Measurements from ENCODE around the gene EHBP1. TPM values are rescaled to one million over a fixed set of nuclear protein-coding genes. Genes with fewer than 3 reads are reported as not detected.
A peak's percentile ranks its signal among the peaks of the same experiment; 100 is the strongest.

Gene EHBP1
- total and polyA plus RNA-seq, 2 donors (not counting 3 experiments of a cell fraction or from before 2014, with no cell fraction given): 8.4 to 34.8 TPM

DNA sequence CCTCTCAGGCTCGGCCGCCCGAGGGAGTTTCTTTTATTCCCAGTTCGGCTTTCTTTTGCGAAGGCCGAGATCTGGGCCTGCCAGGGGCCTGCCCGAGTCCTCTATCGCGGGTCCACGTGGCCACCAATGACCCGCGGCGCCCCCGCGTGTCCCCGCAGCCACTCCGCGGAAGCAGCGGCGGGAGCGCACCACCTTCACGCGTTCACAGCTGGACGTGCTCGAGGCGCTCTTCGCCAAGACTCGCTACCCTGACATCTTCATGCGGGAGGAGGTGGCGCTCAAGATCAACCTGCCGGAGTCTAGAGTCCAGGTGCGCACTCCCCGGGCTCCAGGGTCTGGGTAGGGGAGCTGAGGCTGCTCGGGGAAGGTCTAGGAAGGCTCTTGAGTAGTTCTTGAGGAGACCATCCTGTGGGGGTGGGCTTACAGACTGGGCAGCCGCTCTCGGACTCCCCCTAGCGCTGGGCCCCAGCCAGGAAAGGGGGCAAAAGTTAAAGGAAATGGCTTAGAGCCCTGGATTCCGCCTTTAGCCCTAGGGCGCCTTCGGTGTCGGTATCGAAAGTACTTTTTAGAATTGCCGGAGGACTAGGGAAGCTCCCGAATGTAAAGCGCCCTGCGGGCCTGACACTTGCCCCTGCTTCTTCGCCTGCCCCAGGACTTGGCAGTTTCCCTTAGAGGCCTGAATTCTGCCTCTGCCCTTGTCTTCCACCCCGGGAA is 348.5 kb downstream of the EHBP1 start:
- H3K27ac ChIP-seq (ENCODE audit: insufficient read depth, low read depth, low read length): no peak overlapping the region
- H3K36me3 ChIP-seq (ENCODE audit: control insufficient read depth in 2 of 2, extremely low read depth in 1 of 2, insufficient read depth in 2 of 2, low read length in 2 of 2): no peaks in the 10 kb centered on the region
- H2AFZ ChIP-seq (ENCODE audit: low read depth, low read length): no peak overlapping the region
- intact Hi-C loops (cut with micrococcal nuclease): loop anchor here (1.0 to 10.0 kb wide), 3 partner anchors 267 to 579 kb away; partner anchors contain the start of gene EHBP1
- POLR2A ChIA-PET: no interaction called here
- CTCF ChIA-PET: interaction anchor here (1.5 to 1.8 kb wide), 2 partner anchors 18 to 25 kb away, joined by 4 to 6 read pairs; no protein-coding TSS in a partner anchor
- DNase-seq (ENCODE audit: low read depth, low spot score) (peak; percentile 19), FAIRE-seq (peak; percentile 74)
- peaks cover 82 to 96% of the 10 kb centered on the region in 2 experiments for H3K27me3 ChIP-seq (ENCODE audit: control insufficient read depth in 2 of 2, insufficient read depth in 2 of 2, low read length in 2 of 2)
- TF ChIP-seq GATA2 (IDR thresholded peaks at IDR 0.05; ENCODE audit: insufficient read depth, insufficient read length, low read depth, low read length): no peak
- TF ChIP-seq, protein P1, sequence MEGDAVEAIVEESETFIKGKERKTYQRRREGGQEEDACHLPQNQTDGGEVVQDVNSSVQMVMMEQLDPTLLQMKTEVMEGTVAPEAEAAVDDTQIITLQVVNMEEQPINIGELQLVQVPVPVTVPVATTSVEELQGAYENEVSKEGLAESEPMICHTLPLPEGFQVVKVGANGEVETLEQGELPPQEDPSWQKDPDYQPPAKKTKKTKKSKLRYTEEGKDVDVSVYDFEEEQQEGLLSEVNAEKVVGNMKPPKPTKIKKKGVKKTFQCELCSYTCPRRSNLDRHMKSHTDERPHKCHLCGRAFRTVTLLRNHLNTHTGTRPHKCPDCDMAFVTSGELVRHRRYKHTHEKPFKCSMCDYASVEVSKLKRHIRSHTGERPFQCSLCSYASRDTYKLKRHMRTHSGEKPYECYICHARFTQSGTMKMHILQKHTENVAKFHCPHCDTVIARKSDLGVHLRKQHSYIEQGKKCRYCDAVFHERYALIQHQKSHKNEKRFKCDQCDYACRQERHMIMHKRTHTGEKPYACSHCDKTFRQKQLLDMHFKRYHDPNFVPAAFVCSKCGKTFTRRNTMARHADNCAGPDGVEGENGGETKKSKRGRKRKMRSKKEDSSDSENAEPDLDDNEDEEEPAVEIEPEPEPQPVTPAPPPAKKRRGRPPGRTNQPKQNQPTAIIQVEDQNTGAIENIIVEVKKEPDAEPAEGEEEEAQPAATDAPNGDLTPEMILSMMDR (IDR thresholded peaks at IDR 0.05; ENCODE audit: extremely low read depth in 1 of 2, insufficient read depth in 1 of 2, low read depth in 1 of 2, low read length in 2 of 2): peak; percentile 29 to 55
- peak; percentile 83 for TF ChIP-seq EZH2 (IDR thresholded peaks at IDR 0.05; ENCODE audit: borderline replicate concordance, low read depth, low read length, severe bottlenecking)
- no TSS peak for BruUV-seq (replicated peaks)
- H3K4me3 ChIP-seq (replicated peaks in 1 of 3; ENCODE audit: insufficient read depth in 1 of 3, low read depth in 1 of 3, low read length in 3 of 3): peak overlapping the region in 1 of 3 experiments; percentile 2
- dilution Hi-C loops (cut with MboI; ENCODE audit: extremely low pct_ligation_motif_present, low sequenced_read_pairs): no loop called here
- no peak overlapping the region for H3K9ac ChIP-seq (replicated peaks; ENCODE audit: extremely low read depth, insufficient read depth, low read length)
- H3K9me3 ChIP-seq (replicated peaks; ENCODE audit: control insufficient read depth, insufficient read depth, low read length): no peaks in the 10 kb centered on the region
- H3K4me1 ChIP-seq (ENCODE audit: control insufficient read depth, extremely low read depth, insufficient read depth, low read length): peaks cover 47% of the 10 kb centered on the region
- no peaks in the 10 kb centered on the region for H3K79me2 ChIP-seq (ENCODE audit: control insufficient read depth, insufficient read depth, low read length)
- H4K20me1 ChIP-seq (replicated peaks; ENCODE audit: control insufficient read depth, extremely low read depth, insufficient read depth, low read length): no peaks in the 10 kb centered on the region
- H3K4me2 ChIP-seq (ENCODE audit: insufficient read depth, low read length): peak overlapping the region; percentile 18
- no peaks in the 10 kb centered on the region for H3K9me1 ChIP-seq (replicated peaks; ENCODE audit: control insufficient read depth, extremely low read depth, insufficient read depth, low read length)

DNA sequence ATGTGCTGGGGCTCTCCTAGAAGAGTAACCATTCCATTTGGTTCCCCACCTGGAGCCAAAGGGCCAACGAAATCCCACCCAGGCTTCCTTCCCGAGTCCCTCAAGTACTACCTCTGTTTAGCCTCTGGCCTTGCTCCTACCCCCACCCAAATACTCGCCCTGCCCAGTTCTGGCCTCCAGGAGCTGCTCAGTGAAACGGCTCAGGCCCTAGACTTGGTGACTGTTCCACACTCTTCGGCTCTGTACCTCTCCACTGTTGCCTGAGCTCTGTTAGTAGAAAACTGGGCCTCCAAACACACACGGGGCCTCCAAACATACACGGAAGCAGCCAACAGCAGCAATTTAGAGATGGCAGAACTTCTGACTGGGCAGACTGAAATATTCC is 349.3 kb downstream of the EHBP1 start:
- Histone ChIP-seq H2AFZ (ENCODE audit: low read depth, low read length) (no peak overlapping the region), H3K4me2 (ENCODE audit: insufficient read depth, low read length) (no peak overlapping the region), H3K4me1 (ENCODE audit: control insufficient read depth, extremely low read depth, insufficient read depth, low read length) (peaks cover 41% of the 10 kb centered on the region), H3K79me2 (ENCODE audit: control insufficient read depth, insufficient read depth, low read length) (no peaks in the 10 kb centered on the region), H3K27ac (ENCODE audit: insufficient read depth, low read depth, low read length) (no peak overlapping the region), H3K36me3 (ENCODE audit: control insufficient read depth in 2 of 2, extremely low read depth in 1 of 2, insufficient read depth in 2 of 2, low read length in 2 of 2) (no peaks in the 10 kb centered on the region), H3K9me1 (replicated peaks; ENCODE audit: control insufficient read depth, extremely low read depth, insufficient read depth, low read length) (no peaks in the 10 kb centered on the region), H3K9ac (replicated peaks; ENCODE audit: extremely low read depth, insufficient read depth, low read length) (no peak overlapping the region), H3K27me3 (ENCODE audit: control insufficient read depth in 2 of 2, insufficient read depth in 2 of 2, low read length in 2 of 2) (peaks cover 80 to 95% of the 10 kb centered on the region in 2 experiments), H3K9me3 (replicated peaks; ENCODE audit: control insufficient read depth, insufficient read depth, low read length) (no peaks in the 10 kb centered on the region), H3K4me3 (replicated peaks in 1 of 3; ENCODE audit: insufficient read depth in 1 of 3, low read depth in 1 of 3, low read length in 3 of 3) (no peak overlapping the region), H4K20me1 (replicated peaks; ENCODE audit: control insufficient read depth, extremely low read depth, insufficient read depth, low read length) (no peaks in the 10 kb centered on the region)
- BruUV-seq (replicated peaks): no TSS peak
- FAIRE-seq (no peak), DNase-seq (ENCODE audit: low read depth, low spot score) (no peak)
- dilution Hi-C loops (cut with MboI; ENCODE audit: extremely low pct_ligation_motif_present, low sequenced_read_pairs) (no loop called here), intact Hi-C loops (cut with micrococcal nuclease) (loop anchor here (1.0 to 10.0 kb wide), 3 partner anchors 268 to 580 kb away; partner anchors contain the start of gene EHBP1)
- ChIA-PET CTCF (interaction anchor here (1.3 to 1.8 kb wide), 3 partner anchors 12 to 26 kb away, joined by 3 to 6 read pairs (median 4); no protein-coding TSS in a partner anchor), POLR2A (no interaction called here)
- no peak for TF ChIP-seq JUN (IDR thresholded peaks at IDR 0.05; ENCODE audit: borderline replicate concordance, insufficient read depth, insufficient read length, low read depth)
- no peak for TF ChIP-seq MYC (IDR thresholded peaks at IDR 0.05; ENCODE audit: low read depth, low read length)
- TF ChIP-seq, protein P2, sequence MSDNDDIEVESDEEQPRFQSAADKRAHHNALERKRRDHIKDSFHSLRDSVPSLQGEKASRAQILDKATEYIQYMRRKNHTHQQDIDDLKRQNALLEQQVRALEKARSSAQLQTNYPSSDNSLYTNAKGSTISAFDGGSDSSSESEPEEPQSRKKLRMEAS (IDR thresholded peaks at IDR 0.05; ENCODE audit: insufficient read depth, insufficient read length): no peak
- TF ChIP-seq, protein P1 (IDR thresholded peaks at IDR 0.05; ENCODE audit: extremely low read depth in 1 of 2, insufficient read depth in 1 of 2, low read depth in 1 of 2, low read length in 2 of 2): no peak
